HUES6 (cell line): ENCODE measurements around the gene MIB1.

Experiments used
- H3K27ac ChIP-seq: 2 replicates; pipeline ENCODE4 v1.7.0; 2013; ENCODE audit warnings: low read depth, mild to moderate bottlenecking, low read length, inconsistent platforms
- H3K27me3 ChIP-seq: 2 replicates; pipeline ENCODE4 v1.6.1; 2013; ENCODE audit warnings: low read length; ENCODE audit not compliant: control insufficient read depth, insufficient read depth
- H3K36me3 ChIP-seq: 2 replicates; pipeline ENCODE4 v1.6.1; 2013; ENCODE audit warnings: low read length; ENCODE audit not compliant: control insufficient read depth, insufficient read depth
- H3K4me1 ChIP-seq: 2 replicates; pipeline ENCODE4 v1.6.1; 2013; ENCODE audit warnings: low read length; ENCODE audit not compliant: control insufficient read depth, insufficient read depth
- H3K4me3 ChIP-seq: 2 replicates; pipeline ENCODE4 v1.5.1; 2013; ENCODE audit warnings: low read depth, low read length
- H3K9ac ChIP-seq: one replicate; pipeline ENCODE4 v1.6.1; 2013; ENCODE audit warnings: mild to moderate bottlenecking, low read length
- H3K9me3 ChIP-seq: 2 replicates; pipeline ENCODE4 v1.6.1; 2013; ENCODE audit warnings: low read depth, low read length; ENCODE audit not compliant: control insufficient read depth, insufficient read depth

MIB1 gene

GRCh38 chr18:21911551-21911950 lies 171.0 kb downstream of the MIB1 start:
- Histone ChIP-seq H3K4me1 (peaks cover 10% of the 10 kb centered on the region; the same call in 1 of the 2 replicates), H3K4me3 (no peak overlapping the region), H3K27ac (no peak overlapping the region), H3K27me3 (peaks cover 34% of the 10 kb centered on the region), H3K9ac (no peak overlapping the region), H3K36me3 (no peaks in the 10 kb centered on the region), H3K9me3 (no peaks in the 10 kb centered on the region)

DNA sequence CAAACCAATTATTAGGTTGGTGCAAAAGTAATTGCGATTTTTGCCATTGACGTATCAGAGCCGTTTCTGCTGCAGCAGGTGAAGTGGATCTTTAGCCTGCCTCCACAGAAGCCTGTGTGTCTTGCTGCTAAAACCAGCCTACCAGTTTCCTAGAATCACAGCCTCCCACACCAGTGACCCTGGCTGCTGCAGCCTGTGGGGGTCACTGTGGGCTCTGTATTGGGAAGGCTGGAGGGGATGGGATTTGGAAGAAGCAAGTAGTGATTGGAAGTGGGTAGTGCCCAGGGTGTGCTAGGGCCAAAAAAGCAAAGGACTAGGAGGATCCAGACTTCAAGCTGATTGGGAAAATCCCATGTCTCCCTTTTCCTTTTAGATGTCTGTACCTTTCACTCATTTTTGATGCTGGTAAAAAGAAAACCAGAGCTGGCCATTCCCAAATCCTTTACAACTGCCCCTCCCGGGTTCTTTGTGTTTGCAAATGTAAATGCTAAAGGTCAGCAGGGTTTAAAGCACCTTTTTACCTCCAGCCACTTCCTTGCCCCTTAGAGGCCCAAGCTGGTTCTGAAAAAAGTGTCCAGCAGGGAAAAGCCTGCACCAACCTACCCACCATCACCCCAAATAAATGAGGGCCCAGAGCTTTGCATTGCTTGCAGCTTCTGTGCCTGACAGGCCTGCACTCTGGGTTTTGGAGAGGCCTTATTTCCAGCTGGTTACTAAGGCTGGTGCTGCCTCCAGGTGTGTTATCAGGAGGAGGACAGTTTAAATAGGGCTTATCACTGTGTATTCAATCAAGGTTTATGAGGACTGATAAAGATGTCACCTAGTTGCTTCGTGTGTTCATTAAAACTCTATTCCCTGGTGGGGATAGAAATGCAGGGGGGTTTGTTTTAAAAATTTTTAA lies 172.0 kb downstream of the MIB1 start:
- H3K4me3 ChIP-seq: no peak overlapping the region
- H3K36me3 ChIP-seq: no peaks in the 10 kb centered on the region
- no peak overlapping the region for H3K27ac ChIP-seq
- no peak overlapping the region for H3K9ac ChIP-seq
- peaks cover 34% of the 10 kb centered on the region for H3K27me3 ChIP-seq
- H3K9me3 ChIP-seq: no peaks in the 10 kb centered on the region
- peaks cover 10% of the 10 kb centered on the region; the same call in 1 of the 2 replicates for H3K4me1 ChIP-seq

DNA sequence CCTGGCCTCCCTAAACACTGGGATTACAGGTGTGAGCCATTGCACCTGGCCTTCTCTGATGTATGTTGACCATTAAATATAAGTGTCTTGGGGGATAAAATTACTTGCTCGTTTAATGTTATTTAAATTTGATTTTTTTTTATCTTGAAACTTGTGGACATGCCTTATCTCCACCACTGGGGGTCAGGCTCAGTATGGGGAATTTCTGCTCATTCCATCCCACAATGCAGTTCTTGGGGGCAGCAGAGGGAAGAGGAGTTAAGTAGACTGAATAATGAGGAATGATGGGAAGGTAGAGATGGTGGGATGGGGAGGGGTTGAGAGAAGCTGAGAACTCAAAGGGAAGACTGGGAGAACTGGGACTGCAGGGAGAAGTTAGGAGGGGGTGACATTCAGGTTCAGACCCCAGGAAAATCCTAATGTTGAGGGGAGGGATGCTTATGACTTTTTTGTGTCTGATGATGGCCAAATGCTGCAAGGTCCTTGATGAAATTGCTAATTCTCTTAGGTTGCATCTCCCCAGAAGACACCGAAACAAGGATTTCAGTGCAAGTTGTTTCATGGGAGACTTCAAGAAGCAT lies 174.2 kb downstream of the MIB1 start:
- peaks cover 24% of the 10 kb centered on the region for H3K27me3 ChIP-seq
- H3K27ac ChIP-seq: no peak overlapping the region
- peaks cover 2% of the 10 kb centered on the region; the same call in 1 of the 2 replicates for H3K9me3 ChIP-seq
- H3K4me1 ChIP-seq: peaks cover 10% of the 10 kb centered on the region; the same call in 1 of the 2 replicates
- H3K9ac ChIP-seq: no peak overlapping the region
- H3K36me3 ChIP-seq: no peaks in the 10 kb centered on the region
- H3K4me3 ChIP-seq: no peak overlapping the region

GRCh38 chr18:21915546-21915945 lies 175.0 kb downstream of the MIB1 start:
- Histone ChIP-seq H3K27me3 (peaks cover 17% of the 10 kb centered on the region), H3K27ac (no peak overlapping the region), H3K4me1 (peaks cover 10% of the 10 kb centered on the region; the same call in 1 of the 2 replicates), H3K9me3 (peaks cover 2% of the 10 kb centered on the region; the same call in 1 of the 2 replicates), H3K9ac (no peak overlapping the region), H3K4me3 (no peak overlapping the region), H3K36me3 (no peaks in the 10 kb centered on the region)

DNA sequence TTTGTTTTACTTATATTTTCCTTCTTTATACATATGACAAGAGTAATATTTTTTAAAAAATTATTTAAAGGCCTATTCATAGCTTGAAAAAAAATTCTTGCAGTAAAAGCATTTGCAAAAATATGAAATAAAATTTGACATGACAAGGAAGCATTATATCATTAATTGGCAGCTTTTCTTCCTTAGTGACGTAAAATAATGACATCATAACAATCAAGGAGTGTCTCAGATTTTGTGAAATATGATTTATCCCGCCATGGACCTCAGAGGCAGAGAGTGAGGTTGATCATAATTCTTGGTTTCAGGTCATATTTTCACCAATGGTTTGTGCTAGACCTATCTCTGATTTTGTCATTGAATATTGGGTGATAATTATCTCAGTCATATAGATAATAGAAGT lies 176.0 kb downstream of the MIB1 start:
- H3K27ac ChIP-seq: no peak overlapping the region
- H3K4me3 ChIP-seq: no peak overlapping the region
- peaks cover 5% of the 10 kb centered on the region; the same call in 1 of the 2 replicates for H3K4me1 ChIP-seq
- peaks cover 6% of the 10 kb centered on the region for H3K27me3 ChIP-seq
- peaks cover 2% of the 10 kb centered on the region; the same call in 1 of the 2 replicates for H3K9me3 ChIP-seq
- no peak overlapping the region for H3K9ac ChIP-seq
- no peaks in the 10 kb centered on the region for H3K36me3 ChIP-seq

- H3K4me3 ChIP-seq: no peak overlapping the region
- no peak overlapping the region for H3K27ac ChIP-seq
- no peak overlapping the region for H3K9ac ChIP-seq
- peaks cover 2% of the 10 kb centered on the region; the same call in 1 of the 2 replicates for H3K9me3 ChIP-seq
- H3K4me1 ChIP-seq: no peaks in the 10 kb centered on the region
- H3K27me3 ChIP-seq: no peaks in the 10 kb centered on the region
- H3K36me3 ChIP-seq: no peaks in the 10 kb centered on the region
These were observed 178.1 kb downstream of the MIB1 start for GRCh38 chr18:21918693-21919092.
